ENCODE data around the gene E2F1. TPM values are rescaled to one million over a fixed set of nuclear protein-coding genes. Genes with fewer than 3 reads are reported as not detected.

The E2F1 gene
- total and polyA plus RNA-seq, 4 donors: 0.10 to 11.0 (median 0.88) TPM

DNA sequence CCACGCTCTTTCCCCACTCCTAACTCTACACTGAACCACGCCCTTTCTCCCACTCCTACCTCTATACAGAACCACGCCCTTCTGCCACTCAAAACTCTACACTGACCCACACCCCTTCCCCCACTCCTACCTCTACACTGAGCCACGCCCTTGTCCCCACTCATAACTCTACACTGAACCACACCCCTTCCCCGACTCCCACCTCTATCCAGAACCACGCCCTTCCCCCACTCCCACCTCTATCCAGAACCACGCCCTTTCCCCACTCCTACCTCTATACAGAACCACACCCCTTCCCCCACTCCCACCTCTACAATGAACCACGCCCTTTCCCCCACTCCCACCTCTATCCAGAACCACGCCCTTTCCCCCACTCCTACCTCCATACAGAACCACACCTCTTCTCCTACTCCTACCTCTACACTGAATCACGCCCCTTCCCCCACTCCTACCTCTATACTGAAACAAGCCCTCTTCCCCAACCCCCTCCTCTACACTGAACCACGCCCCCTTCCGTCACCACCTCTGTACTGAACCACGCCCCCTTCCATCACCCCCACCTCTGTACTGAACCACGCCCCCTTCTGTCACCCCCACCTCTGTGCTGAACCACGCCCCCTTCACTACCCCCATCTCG lies 23.8 kb upstream of the E2F1 start (continued):
- no peak for TF ChIP-seq HNF4G (IDR thresholded peaks at IDR 0.05)

DNA sequence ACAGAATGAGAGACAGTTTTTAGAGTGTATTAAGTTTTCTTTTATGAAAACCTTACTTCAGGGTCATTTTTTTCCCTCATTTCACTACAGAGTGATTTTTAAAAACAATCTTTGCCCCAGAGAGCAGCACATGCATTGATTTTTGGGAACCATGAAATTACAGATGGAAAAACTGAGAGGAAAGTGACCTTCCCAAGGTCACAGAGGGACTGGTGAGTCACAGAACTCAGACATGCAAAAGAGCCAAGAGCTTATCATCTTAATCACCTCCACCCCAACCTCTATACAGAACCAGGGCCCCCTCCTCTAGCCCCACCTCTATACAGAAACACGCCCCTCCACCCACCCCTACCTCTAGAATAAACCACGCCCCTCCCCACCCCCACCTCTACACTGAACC lies 23.2 kb upstream of the E2F1 start:
- Histone ChIP-seq H3K9ac (ENCODE audit: low read depth in 1 of 2, low read length in 2 of 2) (no peak overlapping the region), H3K36me3 (ENCODE audit: control insufficient read depth in 4 of 4, insufficient read depth in 3 of 4, low read depth in 1 of 4, low read length in 3 of 4) (peaks cover 4 to 33% (median 13%) of the 10 kb centered on the region in 4 donors), H3K27ac (ENCODE audit: low read depth in 1 of 2, low read length in 2 of 2) (no peak overlapping the region), H3K4me3 (ENCODE audit: low read depth in 1 of 3, low read length in 3 of 3) (no peak overlapping the region), H3K9me3 (ENCODE audit: control insufficient read depth in 4 of 4, low read length in 3 of 4) (no peaks in the 10 kb centered on the region), H3K27me3 (ENCODE audit: control insufficient read depth in 4 of 4, insufficient read depth in 4 of 4, low read length in 3 of 4) (no peaks in the 10 kb centered on the region), H3K4me1 (ENCODE audit: control insufficient read depth in 4 of 4, insufficient read depth in 4 of 4, low read length in 3 of 4) (no peaks in the 10 kb centered on the region)
- TF ChIP-seq RAD21 (IDR thresholded peaks at IDR 0.05) (no peak), TAF1 (conservative IDR thresholded peaks at IDR 0.05) (no peak), SP1 (IDR thresholded peaks at IDR 0.05) (no peak), NR2F2 (IDR thresholded peaks at IDR 0.05) (no peak), HNF4A (conservative IDR thresholded peaks at IDR 0.05) (no peak), JUND (IDR thresholded peaks at IDR 0.05) (no peak)
- TF ChIP-seq, protein P1, sequence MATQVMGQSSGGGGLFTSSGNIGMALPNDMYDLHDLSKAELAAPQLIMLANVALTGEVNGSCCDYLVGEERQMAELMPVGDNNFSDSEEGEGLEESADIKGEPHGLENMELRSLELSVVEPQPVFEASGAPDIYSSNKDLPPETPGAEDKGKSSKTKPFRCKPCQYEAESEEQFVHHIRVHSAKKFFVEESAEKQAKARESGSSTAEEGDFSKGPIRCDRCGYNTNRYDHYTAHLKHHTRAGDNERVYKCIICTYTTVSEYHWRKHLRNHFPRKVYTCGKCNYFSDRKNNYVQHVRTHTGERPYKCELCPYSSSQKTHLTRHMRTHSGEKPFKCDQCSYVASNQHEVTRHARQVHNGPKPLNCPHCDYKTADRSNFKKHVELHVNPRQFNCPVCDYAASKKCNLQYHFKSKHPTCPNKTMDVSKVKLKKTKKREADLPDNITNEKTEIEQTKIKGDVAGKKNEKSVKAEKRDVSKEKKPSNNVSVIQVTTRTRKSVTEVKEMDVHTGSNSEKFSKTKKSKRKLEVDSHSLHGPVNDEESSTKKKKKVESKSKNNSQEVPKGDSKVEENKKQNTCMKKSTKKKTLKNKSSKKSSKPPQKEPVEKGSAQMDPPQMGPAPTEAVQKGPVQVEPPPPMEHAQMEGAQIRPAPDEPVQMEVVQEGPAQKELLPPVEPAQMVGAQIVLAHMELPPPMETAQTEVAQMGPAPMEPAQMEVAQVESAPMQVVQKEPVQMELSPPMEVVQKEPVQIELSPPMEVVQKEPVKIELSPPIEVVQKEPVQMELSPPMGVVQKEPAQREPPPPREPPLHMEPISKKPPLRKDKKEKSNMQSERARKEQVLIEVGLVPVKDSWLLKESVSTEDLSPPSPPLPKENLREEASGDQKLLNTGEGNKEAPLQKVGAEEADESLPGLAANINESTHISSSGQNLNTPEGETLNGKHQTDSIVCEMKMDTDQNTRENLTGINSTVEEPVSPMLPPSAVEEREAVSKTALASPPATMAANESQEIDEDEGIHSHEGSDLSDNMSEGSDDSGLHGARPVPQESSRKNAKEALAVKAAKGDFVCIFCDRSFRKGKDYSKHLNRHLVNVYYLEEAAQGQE (IDR thresholded peaks at IDR 0.05): no peak
- TF ChIP-seq, protein P2, sequence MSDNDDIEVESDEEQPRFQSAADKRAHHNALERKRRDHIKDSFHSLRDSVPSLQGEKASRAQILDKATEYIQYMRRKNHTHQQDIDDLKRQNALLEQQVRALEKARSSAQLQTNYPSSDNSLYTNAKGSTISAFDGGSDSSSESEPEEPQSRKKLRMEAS (IDR thresholded peaks at IDR 0.05): no peak
- TF ChIP-seq, protein P3, sequence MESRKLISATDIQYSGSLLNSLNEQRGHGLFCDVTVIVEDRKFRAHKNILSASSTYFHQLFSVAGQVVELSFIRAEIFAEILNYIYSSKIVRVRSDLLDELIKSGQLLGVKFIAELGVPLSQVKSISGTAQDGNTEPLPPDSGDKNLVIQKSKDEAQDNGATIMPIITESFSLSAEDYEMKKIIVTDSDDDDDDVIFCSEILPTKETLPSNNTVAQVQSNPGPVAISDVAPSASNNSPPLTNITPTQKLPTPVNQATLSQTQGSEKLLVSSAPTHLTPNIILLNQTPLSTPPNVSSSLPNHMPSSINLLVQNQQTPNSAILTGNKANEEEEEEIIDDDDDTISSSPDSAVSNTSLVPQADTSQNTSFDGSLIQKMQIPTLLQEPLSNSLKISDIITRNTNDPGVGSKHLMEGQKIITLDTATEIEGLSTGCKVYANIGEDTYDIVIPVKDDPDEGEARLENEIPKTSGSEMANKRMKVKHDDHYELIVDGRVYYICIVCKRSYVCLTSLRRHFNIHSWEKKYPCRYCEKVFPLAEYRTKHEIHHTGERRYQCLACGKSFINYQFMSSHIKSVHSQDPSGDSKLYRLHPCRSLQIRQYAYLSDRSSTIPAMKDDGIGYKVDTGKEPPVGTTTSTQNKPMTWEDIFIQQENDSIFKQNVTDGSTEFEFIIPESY (IDR thresholded peaks at IDR 0.05): no peak
- WGBS: 95% methylated on average over 2 of the region's 2 CpGs
- DNase-seq (ENCODE audit: low spot score): no peak

DNA sequence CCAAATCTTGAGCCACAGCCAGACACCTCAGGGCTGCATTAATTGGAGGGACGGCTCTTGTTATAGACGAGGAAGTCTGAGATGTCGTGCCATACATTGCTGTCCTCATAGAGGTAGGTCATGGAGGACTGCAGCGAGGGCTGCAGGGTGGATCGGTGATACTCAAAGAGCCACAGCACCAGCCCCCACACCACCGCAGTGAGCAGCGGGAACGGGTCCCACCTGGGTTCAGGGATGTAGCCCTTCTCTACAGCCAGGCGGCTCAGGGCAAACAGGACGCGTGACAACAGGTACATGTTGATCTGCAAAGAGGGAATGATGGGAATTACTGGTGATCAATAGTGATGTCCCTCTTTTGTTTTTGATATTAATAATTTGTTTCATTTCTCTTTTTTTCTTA lies 21.5 kb upstream of the E2F1 start:
- no peaks in the 10 kb centered on the region for H3K27me3 ChIP-seq (ENCODE audit: control insufficient read depth in 4 of 4, insufficient read depth in 4 of 4, low read length in 3 of 4)
- no peak overlapping the region for H3K9ac ChIP-seq (ENCODE audit: low read depth in 1 of 2, low read length in 2 of 2)
- TF ChIP-seq RXRA (IDR thresholded peaks at IDR 0.05): no peak
- TF ChIP-seq NR2F2 (IDR thresholded peaks at IDR 0.05): no peak
- TF ChIP-seq JUND (IDR thresholded peaks at IDR 0.05): no peak
- H3K36me3 ChIP-seq (ENCODE audit: control insufficient read depth in 4 of 4, insufficient read depth in 3 of 4, low read depth in 1 of 4, low read length in 3 of 4): peaks cover 4 to 22% (median 8%) of the 10 kb centered on the region in 4 donors
- WGBS: 96% methylated on average over 11 of the region's 11 CpGs
- no peaks in the 10 kb centered on the region for H3K9me3 ChIP-seq (ENCODE audit: control insufficient read depth in 4 of 4, low read length in 3 of 4)
- no peak overlapping the region for H3K4me3 ChIP-seq (ENCODE audit: low read depth in 1 of 3, low read length in 3 of 3)
- H3K27ac ChIP-seq (ENCODE audit: low read depth in 1 of 2, low read length in 2 of 2): no peak overlapping the region
- no peak for DNase-seq (ENCODE audit: low spot score)
- H3K4me1 ChIP-seq (ENCODE audit: control insufficient read depth in 4 of 4, insufficient read depth in 4 of 4, low read length in 3 of 4): peaks cover 0 to 6% (median 5%) of the 10 kb centered on the region in 4 donors
